ENCODE results near the gene ATP7A. TPM values are rescaled to one million over a fixed set of nuclear protein-coding genes. Genes with fewer than 3 reads are reported as not detected.

Gene ATP7A
- total RNA-seq, 1 experiment from 2014 or later = 2.1 TPM

DNA sequence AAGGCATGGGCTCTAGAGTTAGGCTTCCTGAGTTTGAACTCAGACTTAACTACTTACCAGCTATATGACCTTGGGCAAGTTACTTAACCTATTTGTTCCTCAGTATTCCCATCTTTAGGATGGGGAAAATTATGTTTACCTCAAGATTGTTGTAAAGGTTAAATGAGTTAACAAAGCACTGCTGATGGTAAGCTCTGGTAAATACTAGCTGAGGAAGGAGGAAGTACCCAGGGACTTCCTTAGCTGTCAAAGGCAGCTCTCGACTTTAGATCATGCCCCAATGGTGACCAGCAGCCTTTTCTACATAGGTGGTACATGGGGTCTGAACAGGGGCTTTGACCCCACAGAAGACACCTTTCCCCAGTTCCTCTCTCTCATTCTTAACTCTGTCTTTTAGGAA is 20.1 kb downstream of the ATP7A start:
- Histone ChIP-seq H2BK15ac (ENCODE audit: low read depth, low read length) (no peak overlapping the region), H2AFZ (ENCODE audit: low read length) (no peak overlapping the region), H3K14ac (ENCODE audit: insufficient read depth, low read length) (no peak overlapping the region), H2BK120ac (ENCODE audit: low read depth, low read length, poor library complexity, severe bottlenecking) (no peak overlapping the region), H3T11ph (ENCODE audit: low read length) (no peak overlapping the region), H3K4me2 (ENCODE audit: insufficient read depth, insufficient read length, low read length) (no peak overlapping the region), H3K4me1 (ENCODE audit: insufficient read depth, low read length) (no peaks in the 10 kb centered on the region), H2BK12ac (ENCODE audit: insufficient read length, low read depth, low read length) (no peak overlapping the region), H3K79me1 (ENCODE audit: insufficient read depth, low read depth, low read length, poor library complexity, severe bottlenecking) (no peaks in the 10 kb centered on the region), H4K91ac (ENCODE audit: insufficient read length, low read depth, low read length) (no peak overlapping the region), H2AK5ac (ENCODE audit: insufficient read length, low read length) (no peak overlapping the region), H3K4ac (ENCODE audit: low read depth, low read length) (no peak overlapping the region), H3K79me2 (ENCODE audit: insufficient read depth, low read length) (no peaks in the 10 kb centered on the region), H3K27ac (ENCODE audit: insufficient read length, low read depth, low read length) (no peak overlapping the region), H2BK5ac (ENCODE audit: insufficient read length, low read length) (no peak overlapping the region), H3K56ac (ENCODE audit: insufficient read length, low read depth, low read length) (no peak overlapping the region), H3K27me3 (ENCODE audit: insufficient read depth, low read length) (no peaks in the 10 kb centered on the region), H2BK20ac (ENCODE audit: low read depth, low read length, poor library complexity, severe bottlenecking) (no peak overlapping the region), H3K23me2 (ENCODE audit: insufficient read length, low read depth, low read length, poor library complexity, severe bottlenecking) (no peaks in the 10 kb centered on the region), H3K9ac (ENCODE audit: extremely low read depth, insufficient read length, low read length) (no peak overlapping the region), H3K18ac (ENCODE audit: insufficient read length, low read depth, low read length) (no peak overlapping the region), H3K23ac (ENCODE audit: insufficient read length, low read depth, low read length) (no peak overlapping the region), H3K9me3 (ENCODE audit: control insufficient read depth, low read depth, low read length) (peaks cover 22% of the 10 kb centered on the region), H4K5ac (ENCODE audit: insufficient read length, low read depth, low read length) (no peak overlapping the region), H4K20me1 (ENCODE audit: control insufficient read depth, insufficient read depth, insufficient read length) (no peaks in the 10 kb centered on the region), H4K8ac (replicated peaks; ENCODE audit: insufficient read length, low read depth, low read length) (no peak overlapping the region)
- Mint-ChIP-seq H3K4me3 (no peak overlapping the region), H3K27me3 (ENCODE audit: low read depth) (no peaks in the 10 kb centered on the region), H3K4me1 (no peaks in the 10 kb centered on the region), H3K27ac (no peak overlapping the region), H3K36me3 (ENCODE audit: insufficient read depth in 1 of 3, low read depth in 3 of 3) (peaks cover 0 to 7% (median 2%) of the 10 kb centered on the region in 3 experiments; a peak in 5 of 7 replicates), H3K9me3 (peaks cover 52% of the 10 kb centered on the region in 2 experiments)
- WGBS (ENCODE audit: extremely low coverage, insufficient read length, low lambda C conversion rate) = no CpG with 5 or more reads among the region's 1 CpG
- TF ChIP-seq, protein P1, sequence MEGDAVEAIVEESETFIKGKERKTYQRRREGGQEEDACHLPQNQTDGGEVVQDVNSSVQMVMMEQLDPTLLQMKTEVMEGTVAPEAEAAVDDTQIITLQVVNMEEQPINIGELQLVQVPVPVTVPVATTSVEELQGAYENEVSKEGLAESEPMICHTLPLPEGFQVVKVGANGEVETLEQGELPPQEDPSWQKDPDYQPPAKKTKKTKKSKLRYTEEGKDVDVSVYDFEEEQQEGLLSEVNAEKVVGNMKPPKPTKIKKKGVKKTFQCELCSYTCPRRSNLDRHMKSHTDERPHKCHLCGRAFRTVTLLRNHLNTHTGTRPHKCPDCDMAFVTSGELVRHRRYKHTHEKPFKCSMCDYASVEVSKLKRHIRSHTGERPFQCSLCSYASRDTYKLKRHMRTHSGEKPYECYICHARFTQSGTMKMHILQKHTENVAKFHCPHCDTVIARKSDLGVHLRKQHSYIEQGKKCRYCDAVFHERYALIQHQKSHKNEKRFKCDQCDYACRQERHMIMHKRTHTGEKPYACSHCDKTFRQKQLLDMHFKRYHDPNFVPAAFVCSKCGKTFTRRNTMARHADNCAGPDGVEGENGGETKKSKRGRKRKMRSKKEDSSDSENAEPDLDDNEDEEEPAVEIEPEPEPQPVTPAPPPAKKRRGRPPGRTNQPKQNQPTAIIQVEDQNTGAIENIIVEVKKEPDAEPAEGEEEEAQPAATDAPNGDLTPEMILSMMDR (conservative IDR thresholded peaks at IDR 0.05) = no peak
- no peak for DNase-seq
